H9 (cell line): ENCODE results near the gene CDH16. TPM values are rescaled to one million over a fixed set of nuclear protein-coding genes. Genes with fewer than 3 reads are reported as not detected.

Experiments
- DNase-seq: peaks from one replicate; pipeline ENCODE4 v3.0.0-alpha.2; 2017
- H2AFZ ChIP-seq: one replicate; pipeline ENCODE4 v1.6.1; 2013; ENCODE audit warnings: mild to moderate bottlenecking, low read length, control low read depth, moderate library complexity
- H2AK5ac ChIP-seq: 2 replicates; pipeline ENCODE4 v1.6.1; 2013; ENCODE audit warnings: low read length, control low read depth, mixed read lengths; ENCODE audit not compliant: insufficient read length
- H2BK120ac ChIP-seq: one replicate; pipeline ENCODE4 v1.6.1; 2013; ENCODE audit warnings: low read depth, mild to moderate bottlenecking, low read length, control low read depth, inconsistent platforms; ENCODE audit not compliant: poor library complexity, severe bottlenecking
- H2BK12ac ChIP-seq: 2 replicates; pipeline ENCODE4 v1.6.1; 2013; ENCODE audit warnings: low read length, control low read depth, mixed read lengths, low read depth; ENCODE audit not compliant: insufficient read length
- H2BK15ac ChIP-seq: 2 replicates; pipeline ENCODE4 v1.6.1; 2013; ENCODE audit warnings: low read depth, low read length, control low read depth
- H2BK20ac ChIP-seq: one replicate; pipeline ENCODE4 v1.6.1; 2013; ENCODE audit warnings: low read depth, mild to moderate bottlenecking, low read length, control low read depth, inconsistent platforms; ENCODE audit not compliant: poor library complexity, severe bottlenecking
- H2BK5ac ChIP-seq: 2 replicates; pipeline ENCODE4 v1.6.1; 2013; ENCODE audit warnings: low read length, control low read depth, mixed read lengths; ENCODE audit not compliant: insufficient read length
- H3K14ac ChIP-seq: 2 replicates; pipeline ENCODE4 v1.6.1; 2013; ENCODE audit warnings: low read length, control low read depth; ENCODE audit not compliant: insufficient read depth
- H3K18ac ChIP-seq: 2 replicates; pipeline ENCODE4 v1.6.1; 2013; ENCODE audit warnings: low read depth, mild to moderate bottlenecking, mixed read lengths, low read length, control low read depth; ENCODE audit not compliant: insufficient read length
- H3K23ac ChIP-seq: 2 replicates; pipeline ENCODE4 v1.6.1; 2013; ENCODE audit warnings: low read length, control low read depth, mixed read lengths, low read depth; ENCODE audit not compliant: insufficient read length
- H3K23me2 ChIP-seq: 2 replicates; pipeline ENCODE4 v1.6.1; 2013; ENCODE audit warnings: low read depth, mild to moderate bottlenecking, mixed read lengths, low read length, control low read depth; ENCODE audit not compliant: insufficient read length, poor library complexity, severe bottlenecking
- H3K27ac ChIP-seq: 2 replicates; pipeline ENCODE4 v1.5.1; 2013; ENCODE audit warnings: low read length, control low read depth, mixed read lengths, low read depth; ENCODE audit not compliant: insufficient read length
- H3K27me3 ChIP-seq: 2 replicates; pipeline ENCODE4 v1.6.1; 2013; ENCODE audit warnings: low read length, control low read depth, inconsistent platforms; ENCODE audit not compliant: insufficient read depth
- H3K4ac ChIP-seq: 2 replicates; pipeline ENCODE4 v1.6.1; 2013; ENCODE audit warnings: low read depth, mild to moderate bottlenecking, control low read depth, inconsistent platforms, low read length, moderate library complexity
- H3K4me1 ChIP-seq: 2 replicates; pipeline ENCODE4 v1.6.1; 2013; ENCODE audit warnings: low read length, control low read depth, inconsistent platforms; ENCODE audit not compliant: insufficient read depth
- H3K4me2 ChIP-seq: 2 replicates; pipeline ENCODE4 v1.6.1; 2013; ENCODE audit warnings: low read length, control low read depth, mixed read lengths; ENCODE audit not compliant: insufficient read length, insufficient read depth
- H3K56ac ChIP-seq: 2 replicates; pipeline ENCODE4 v1.6.1; 2013; ENCODE audit warnings: low read depth, mild to moderate bottlenecking, mixed read lengths, low read length, control low read depth; ENCODE audit not compliant: insufficient read length
- H3K79me1 ChIP-seq: 2 replicates; pipeline ENCODE4 v1.6.1; 2013; ENCODE audit warnings: low read depth, mild to moderate bottlenecking, moderate library complexity, low read length, control low read depth, inconsistent platforms; ENCODE audit not compliant: insufficient read depth, poor library complexity, severe bottlenecking
- H3K79me2 ChIP-seq: 2 replicates; pipeline ENCODE4 v1.6.1; 2013; ENCODE audit warnings: low read length, control low read depth, inconsistent platforms; ENCODE audit not compliant: insufficient read depth
- H3K9ac ChIP-seq: 2 replicates; pipeline ENCODE4 v1.6.1; 2013; ENCODE audit warnings: low read length, control low read depth, mixed read lengths; ENCODE audit not compliant: insufficient read length; ENCODE audit errors: extremely low read depth
- H3K9me3 ChIP-seq: one replicate; pipeline ENCODE4 v1.6.1; 2013; ENCODE audit warnings: low read depth, low read length, inconsistent platforms; ENCODE audit not compliant: control insufficient read depth
- H3T11ph ChIP-seq: one replicate; pipeline ENCODE4 v1.6.1; 2013; ENCODE audit warnings: mild to moderate bottlenecking, low read length, control low read depth, inconsistent platforms
- H4K20me1 ChIP-seq: one replicate; pipeline ENCODE4 v1.6.1; 2013; ENCODE audit not compliant: control insufficient read depth, insufficient read length, insufficient read depth
- H4K5ac ChIP-seq: 2 replicates; pipeline ENCODE4 v1.6.1; 2013; ENCODE audit warnings: low read depth, mild to moderate bottlenecking, mixed read lengths, low read length, control low read depth; ENCODE audit not compliant: insufficient read length
- H4K8ac ChIP-seq: replicated peaks from 2 replicates; pipeline ENCODE4 v1.6.1; 2013; ENCODE audit warnings: low read length, control low read depth, mixed read lengths, low read depth; ENCODE audit not compliant: insufficient read length
- H4K91ac ChIP-seq: 2 replicates; pipeline ENCODE4 v1.6.1; 2013; ENCODE audit warnings: low read depth, mild to moderate bottlenecking, moderate library complexity, mixed read lengths, low read length, control low read depth; ENCODE audit not compliant: insufficient read length
- H3K27ac Mint-ChIP-seq, 3 experiments: 2 replicates in 2 of 3; 3 replicates in 1 of 3; pipeline ENCODE4 v1.8.0; 2020 to 2021; ENCODE audit warnings: mixed read lengths in 3 of 3, mild to moderate bottlenecking in 1 of 3, moderate library complexity in 1 of 3
- H3K27me3 Mint-ChIP-seq: 2 replicates; pipeline ENCODE4 v1.8.0; 2021; ENCODE audit warnings: low read depth, mild to moderate bottlenecking, moderate library complexity, mixed read lengths
- H3K36me3 Mint-ChIP-seq, 3 experiments: 2 replicates in 2 of 3; 3 replicates in 1 of 3; pipeline ENCODE4 v1.8.0; 2020 to 2021; ENCODE audit warnings: low read depth in 3 of 3, mixed read lengths in 3 of 3; ENCODE audit not compliant: insufficient read depth in 1 of 3
- H3K4me1 Mint-ChIP-seq, 2 experiments: 2 replicates each; pipeline ENCODE4 v1.8.0; 2020; ENCODE audit warnings: mixed read lengths in 2 of 2
- H3K4me3 Mint-ChIP-seq, 2 experiments: 2 replicates in 1 of 2; 3 replicates in 1 of 2; pipeline ENCODE4 v1.8.0; 2020 to 2021; ENCODE audit warnings: mild to moderate bottlenecking in 2 of 2, mixed read lengths in 2 of 2, moderate library complexity in 1 of 2
- H3K9me3 Mint-ChIP-seq, 2 experiments: 2 replicates in 1 of 2; 3 replicates in 1 of 2; pipeline ENCODE4 v1.8.0; 2020; ENCODE audit warnings: mild to moderate bottlenecking in 2 of 2, mixed read lengths in 2 of 2, moderate library complexity in 1 of 2
- WGBS: extraction: QIAGEN DNeasy Blood & Tissue Kit; methylation state at CpG from one replicate; pipeline ENCODE4 v1.1.7; 2013; ENCODE audit warnings: missing lambda C conversion rate, low lambda C conversion rate, mixed read lengths; ENCODE audit not compliant: insufficient read length; ENCODE audit errors: extremely low coverage; 5-methylcytosine and 5-hydroxymethylcytosine counted together
- total RNA-seq: library from RNA; stranded (reverse); gene quantifications from 2 replicates; pipeline ENCODE4 v1.2.1, GENCODE V29; 2021
- TF ChIP-seq, protein P1 (sequence below): fragments of 200-600 bp; sonication (generic); conservative IDR thresholded peaks from 3 replicates; pipeline ENCODE4 v1.8.0; 2021; ENCODE audit warnings: antibody characterized with exemption, mild to moderate bottlenecking

CDH16 gene
- total RNA-seq, 1 experiment from 2014 or later = not detected

DNA sequence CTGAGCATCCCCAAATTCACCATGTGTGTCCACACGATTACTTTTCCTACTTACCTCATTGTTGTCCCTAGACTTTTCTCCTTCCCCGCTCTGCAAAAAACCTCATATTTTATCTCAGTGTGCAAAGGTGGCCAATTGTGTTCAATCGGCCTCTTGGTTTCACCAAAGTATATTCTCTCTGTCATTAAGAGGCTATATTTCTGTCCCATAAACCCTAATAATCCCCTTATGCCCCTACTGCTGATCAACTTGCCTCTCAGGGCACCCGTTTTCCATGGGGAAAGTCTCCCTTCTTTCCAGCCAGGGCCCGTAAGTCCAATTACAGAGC lies 28.3 kb upstream of the CDH16 start:
- WGBS = no CpG with 5 or more reads among the region's 5 CpGs
- no peak overlapping the region for H3K4me2 ChIP-seq
- H3K9ac ChIP-seq = no peak overlapping the region
- H4K5ac ChIP-seq = no peak overlapping the region
- H2BK12ac ChIP-seq = no peak overlapping the region
- no peak overlapping the region for H2AFZ ChIP-seq
- Mint-ChIP-seq H3K4me1 (peaks cover 2 to 4% of the 10 kb centered on the region in 2 experiments; a peak in 2 of 4 replicates), H3K9me3 (peaks cover 6 to 8% of the 10 kb centered on the region in 2 experiments; a peak in 3 of 5 replicates), H3K27ac (no peak overlapping the region), H3K27me3 (peaks cover 5% of the 10 kb centered on the region), H3K36me3 (peaks cover 7 to 24% (median 21%) of the 10 kb centered on the region in 3 experiments; a peak in 6 of 7 replicates), H3K4me3 (no peak overlapping the region)
- no peaks in the 10 kb centered on the region for H3K4me1 ChIP-seq
- H3K27me3 ChIP-seq = peaks cover 14% of the 10 kb centered on the region; the same call in 1 of the 2 replicates
- H3K23me2 ChIP-seq = no peaks in the 10 kb centered on the region
- H3K79me1 ChIP-seq = no peaks in the 10 kb centered on the region
- no peak overlapping the region for H2BK20ac ChIP-seq
- no peak overlapping the region for H3K18ac ChIP-seq
- no peaks in the 10 kb centered on the region for H3K79me2 ChIP-seq
- H3K4ac ChIP-seq = no peak overlapping the region
- H3K27ac ChIP-seq = no peak overlapping the region
- H2BK120ac ChIP-seq = no peak overlapping the region
- H2BK5ac ChIP-seq = no peak overlapping the region
- no peak overlapping the region for H2AK5ac ChIP-seq
- TF ChIP-seq, protein P1, sequence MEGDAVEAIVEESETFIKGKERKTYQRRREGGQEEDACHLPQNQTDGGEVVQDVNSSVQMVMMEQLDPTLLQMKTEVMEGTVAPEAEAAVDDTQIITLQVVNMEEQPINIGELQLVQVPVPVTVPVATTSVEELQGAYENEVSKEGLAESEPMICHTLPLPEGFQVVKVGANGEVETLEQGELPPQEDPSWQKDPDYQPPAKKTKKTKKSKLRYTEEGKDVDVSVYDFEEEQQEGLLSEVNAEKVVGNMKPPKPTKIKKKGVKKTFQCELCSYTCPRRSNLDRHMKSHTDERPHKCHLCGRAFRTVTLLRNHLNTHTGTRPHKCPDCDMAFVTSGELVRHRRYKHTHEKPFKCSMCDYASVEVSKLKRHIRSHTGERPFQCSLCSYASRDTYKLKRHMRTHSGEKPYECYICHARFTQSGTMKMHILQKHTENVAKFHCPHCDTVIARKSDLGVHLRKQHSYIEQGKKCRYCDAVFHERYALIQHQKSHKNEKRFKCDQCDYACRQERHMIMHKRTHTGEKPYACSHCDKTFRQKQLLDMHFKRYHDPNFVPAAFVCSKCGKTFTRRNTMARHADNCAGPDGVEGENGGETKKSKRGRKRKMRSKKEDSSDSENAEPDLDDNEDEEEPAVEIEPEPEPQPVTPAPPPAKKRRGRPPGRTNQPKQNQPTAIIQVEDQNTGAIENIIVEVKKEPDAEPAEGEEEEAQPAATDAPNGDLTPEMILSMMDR = no peak
- H3K56ac ChIP-seq = no peak overlapping the region
- no peaks in the 10 kb centered on the region for H3K9me3 ChIP-seq
- DNase-seq = no peak
- no peak overlapping the region for H2BK15ac ChIP-seq
- no peak overlapping the region for H3T11ph ChIP-seq
- no peak overlapping the region for H3K14ac ChIP-seq
- H4K20me1 ChIP-seq = no peaks in the 10 kb centered on the region
- H4K8ac ChIP-seq = no peak overlapping the region
- H4K91ac ChIP-seq = no peak overlapping the region
- H3K23ac ChIP-seq = no peak overlapping the region
